GM12891 (cell line): ENCODE results near the gene CNTN5.

Experiments
- POLR2A ChIP-seq: IDR thresholded peaks from 2 replicates; pipeline ENCODE4 v1.6.1; 2011; ENCODE audit warnings: low read depth, low read length, control low read depth
- POLR2AphosphoS5 ChIP-seq: IDR thresholded peaks from 2 replicates; pipeline ENCODE4 v1.6.1; 2011; ENCODE audit warnings: low read depth, low read length, control low read depth

- TF ChIP-seq POLR2A: no peak
- TF ChIP-seq POLR2AphosphoS5: no peak
These were observed 821.1 kb downstream of the CNTN5 start for GRCh38 chr11:99841885-99842284.
